Liver (tissue), 3 donors: Measurements from ENCODE around the gene HCFC1R1.

Source experiments
- CTCF ChIP-seq: fragments of 150-350 bp; IDR thresholded peaks from 2 replicates; pipeline ENCODE4 v1.5.1; 2017; ENCODE audit warnings: improper control_type of control experiment, low read depth, low read length; ENCODE audit not compliant: missing input control
- FOXA1 ChIP-seq: IDR thresholded peaks from 2 replicates; pipeline ENCODE4 v1.6.1; 2016; ENCODE audit warnings: antibody characterized with exemption
- RAD21 ChIP-seq, 2 donors: IDR thresholded peaks; 2 replicates each; pipeline ENCODE4 v1.6.1; 2016; ENCODE audit warnings: antibody characterized with exemption in 2 of 2, mild to moderate bottlenecking in 2 of 2
- donor health status: healthy.
- donor health status: healthy.

GRCh38 chr16:3012828-3013420, 10.8 kb downstream of the HCFC1R1 start, which contains the start of gene CLDN9:
- TF ChIP-seq CTCF = no peak
- TF ChIP-seq RAD21 (IDR thresholded peaks at IDR 0.05) = no peak
- no peak for TF ChIP-seq FOXA1
